Measurements from ENCODE around the gene DELE1. TPM values are rescaled to one million over a fixed set of nuclear protein-coding genes. Genes with fewer than 3 reads are reported as not detected.
A peak's percentile ranks its signal among the peaks of the same experiment; 100 is the strongest.

Gene DELE1
- total RNA-seq, 1 experiment from 2014 or later = 81.5 TPM

- no peak for TF ChIP-seq AR (CRISPR knock-in tag; IDR thresholded peaks at IDR 0.05)
- no peak for TF ChIP-seq ELF4 (CRISPR knock-in tag; IDR thresholded peaks at IDR 0.05; ENCODE audit: low read depth)
- no peak for TF ChIP-seq CREB1 (CRISPR knock-in tag; IDR thresholded peaks at IDR 0.05)
- no peak for TF ChIP-seq NR3C1 (CRISPR knock-in tag; conservative IDR thresholded peaks at IDR 0.05; ENCODE audit: low read depth)
- TF ChIP-seq USF1 (CRISPR knock-in tag; IDR thresholded peaks at IDR 0.05) = peak; percentile 77
Measured at GRCh38 chr5:141960018-141960417, 36.3 kb downstream of the DELE1 start (continued).

- 0 out of 2 replicates have a peak overlapping the region, but pooled peaks have one; percentile 24 for H3K27ac Mint-ChIP-seq
- ATAC-seq = peak; percentile 90
- no peak overlapping the region for H3K4me3 Mint-ChIP-seq
Measured at GRCh38 chr5:141960449-141961323, 37.0 kb downstream of the DELE1 start.

GRCh38 chr5:141961466-141961865 is 37.8 kb downstream of the DELE1 start:
- peaks cover 38% of the 10 kb centered on the region for H3K4me1 Mint-ChIP-seq
- H3K27ac Mint-ChIP-seq = no peak overlapping the region
- ATAC-seq (no peak), DNase-seq (ENCODE audit: low spot score) (no peak)
- no peaks in the 10 kb centered on the region for H3K9me3 Mint-ChIP-seq
- no peak for TF ChIP-seq NR3C1 (CRISPR knock-in tag; conservative IDR thresholded peaks at IDR 0.05; ENCODE audit: low read depth)
- TF ChIP-seq GABPB1 (CRISPR knock-in tag; IDR thresholded peaks at IDR 0.05) = no peak
- TF ChIP-seq E2F4 (CRISPR knock-in tag; IDR thresholded peaks at IDR 0.05; ENCODE audit: borderline replicate concordance, low read depth) = no peak
- no peak for TF ChIP-seq SMAD3 (CRISPR knock-in tag; IDR thresholded peaks at IDR 0.05; ENCODE audit: borderline replicate concordance)
- TF ChIP-seq ZNF219 (CRISPR knock-in tag; IDR thresholded peaks at IDR 0.05; ENCODE audit: borderline replicate concordance) = no peak
- POLR2A ChIA-PET = interaction anchor here (0.9 to 1.7 kb wide), 3 partner anchors 8 to 117 kb away, joined by 3 to 8 read pairs (median 3); partner anchors contain the start of genes DELE1 and RNF14
- CTCF ChIA-PET = interaction anchor here (0.8 to 7.4 kb wide), 55 partner anchors 9 to 738 kb away, joined by 3 to 136 read pairs (median 9); partner anchors contain the start of genes ARAP3, DELE1, DIAPH1 and FCHSD1
- H3K36me3 Mint-ChIP-seq = no peaks in the 10 kb centered on the region
- H3K4me3 Mint-ChIP-seq = no peak overlapping the region
- H3K27me3 Mint-ChIP-seq (ENCODE audit: low read depth) = no peaks in the 10 kb centered on the region

More at GRCh38 chr5:141960449-141961323, 37.0 kb downstream of the DELE1 start:
- TF ChIP-seq ATF1 (CRISPR knock-in tag; IDR thresholded peaks at IDR 0.05) (no peak), EMX1 (CRISPR knock-in tag; IDR thresholded peaks at IDR 0.05) (no peak), FOXK1 (CRISPR knock-in tag; IDR thresholded peaks at IDR 0.05) (peak; percentile 55; the same call in 1 of the 2 replicates), ELF4 (CRISPR knock-in tag; IDR thresholded peaks at IDR 0.05; ENCODE audit: low read depth) (no peak), TP53 (CRISPR knock-in tag; IDR thresholded peaks at IDR 0.05) (0 out of 2 replicates have a peak, but pooled peaks have one; percentile 27), SP1 (CRISPR knock-in tag; conservative IDR thresholded peaks at IDR 0.05) (peak; percentile 51; the same call in 1 of the 2 replicates)
- TF ChIP-seq, protein P1, sequence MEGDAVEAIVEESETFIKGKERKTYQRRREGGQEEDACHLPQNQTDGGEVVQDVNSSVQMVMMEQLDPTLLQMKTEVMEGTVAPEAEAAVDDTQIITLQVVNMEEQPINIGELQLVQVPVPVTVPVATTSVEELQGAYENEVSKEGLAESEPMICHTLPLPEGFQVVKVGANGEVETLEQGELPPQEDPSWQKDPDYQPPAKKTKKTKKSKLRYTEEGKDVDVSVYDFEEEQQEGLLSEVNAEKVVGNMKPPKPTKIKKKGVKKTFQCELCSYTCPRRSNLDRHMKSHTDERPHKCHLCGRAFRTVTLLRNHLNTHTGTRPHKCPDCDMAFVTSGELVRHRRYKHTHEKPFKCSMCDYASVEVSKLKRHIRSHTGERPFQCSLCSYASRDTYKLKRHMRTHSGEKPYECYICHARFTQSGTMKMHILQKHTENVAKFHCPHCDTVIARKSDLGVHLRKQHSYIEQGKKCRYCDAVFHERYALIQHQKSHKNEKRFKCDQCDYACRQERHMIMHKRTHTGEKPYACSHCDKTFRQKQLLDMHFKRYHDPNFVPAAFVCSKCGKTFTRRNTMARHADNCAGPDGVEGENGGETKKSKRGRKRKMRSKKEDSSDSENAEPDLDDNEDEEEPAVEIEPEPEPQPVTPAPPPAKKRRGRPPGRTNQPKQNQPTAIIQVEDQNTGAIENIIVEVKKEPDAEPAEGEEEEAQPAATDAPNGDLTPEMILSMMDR (IDR thresholded peaks at IDR 0.05) = peak; percentile 91
- Mint-ChIP-seq H3K4me1 (peaks cover 38% of the 10 kb centered on the region), H3K36me3 (no peaks in the 10 kb centered on the region), H3K27me3 (ENCODE audit: low read depth) (no peaks in the 10 kb centered on the region), H3K9me3 (no peaks in the 10 kb centered on the region)
- DNase-seq (ENCODE audit: low spot score) = peak; percentile 88
- ChIA-PET POLR2A (interaction anchor here (0.9 to 1.7 kb wide), 6 partner anchors 8 to 259 kb away, joined by 3 to 8 read pairs (median 3); partner anchors contain the start of genes DELE1 and RNF14), CTCF (interaction anchor here (0.6 to 7.4 kb wide), 79 partner anchors 8 to 738 kb away, joined by 3 to 136 read pairs (median 6); partner anchors contain the start of genes ARAP3, DELE1, DIAPH1 and FCHSD1)
